ENCODE results near the gene DTNBP1.

The DTNBP1 gene

DNA sequence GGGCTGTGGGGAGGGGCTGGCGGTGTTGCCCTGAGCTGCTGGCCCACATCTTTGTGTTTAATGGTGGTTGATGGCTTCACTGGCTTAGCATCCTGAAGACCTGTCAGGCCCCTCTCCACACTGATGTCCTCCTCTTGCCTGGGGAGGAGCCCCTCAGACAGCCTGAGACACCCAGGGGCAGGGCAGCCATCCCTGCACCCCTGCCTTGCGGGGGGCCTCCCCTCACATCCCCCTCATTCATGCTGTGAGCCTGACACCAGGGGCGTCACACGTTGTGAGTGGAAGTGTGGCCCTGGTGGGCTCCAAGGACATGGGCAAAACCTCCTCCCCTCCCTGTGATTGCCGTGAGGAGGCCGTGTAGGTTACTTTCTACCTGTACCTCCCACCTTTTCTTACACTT is 152.7 kb downstream of the DTNBP1 start (continued):
- no peak for TF ChIP-seq ZIC2 (tag by site-specific recombination; IDR thresholded peaks at IDR 0.05)
- no peak for TF ChIP-seq ZNF354C (tag by site-specific recombination; IDR thresholded peaks at IDR 0.05; ENCODE audit: borderline replicate concordance, low read depth)
- TF ChIP-seq ZNF184 (tag by site-specific recombination; IDR thresholded peaks at IDR 0.05) = no peak
- no peak for TF ChIP-seq GLI4 (tag by site-specific recombination; IDR thresholded peaks at IDR 0.05)
- no peak for TF ChIP-seq ZNF155 (tag by site-specific recombination; IDR thresholded peaks at IDR 0.05)
- TF ChIP-seq ZNF423 (tag by site-specific recombination; IDR thresholded peaks at IDR 0.05) = no peak

GRCh38 chr6:15509335-15509933 is 153.4 kb downstream of the DTNBP1 start:
- Histone ChIP-seq H3K27ac (ENCODE audit: extremely low read depth, low read depth, low read length) (no peak overlapping the region), H3K9me3 (ENCODE audit: control insufficient read depth, insufficient read depth, low read depth, low read length) (no peaks in the 10 kb centered on the region), H3K4me1 (ENCODE audit: control insufficient read depth, insufficient read depth, low read length) (peaks cover 11% of the 10 kb centered on the region), H3K36me3 (ENCODE audit: control insufficient read depth in 2 of 2, insufficient read depth in 1 of 2, low read length in 2 of 2) (peaks cover 0 to 94% of the 10 kb centered on the region in 2 experiments; a peak in 2 of 3 replicates), H3K4me3 (ENCODE audit: low read depth, low read length) (no peak overlapping the region)
- ChIA-PET CTCF (no interaction called here), POLR2A (no interaction called here)
- TF ChIP-seq TCF7L2 (IDR thresholded peaks at IDR 0.05; ENCODE audit: borderline replicate concordance, low read depth, low read length) = no peak
- TF ChIP-seq ZNF157 (tag by site-specific recombination; IDR thresholded peaks at IDR 0.05) = no peak
- TF ChIP-seq ZNF211 (tag by site-specific recombination; IDR thresholded peaks at IDR 0.05; ENCODE audit: low read depth) = no peak
- no peak for TF ChIP-seq ZNF645 (tag by site-specific recombination; IDR thresholded peaks at IDR 0.05)
- TF ChIP-seq, protein P1, sequence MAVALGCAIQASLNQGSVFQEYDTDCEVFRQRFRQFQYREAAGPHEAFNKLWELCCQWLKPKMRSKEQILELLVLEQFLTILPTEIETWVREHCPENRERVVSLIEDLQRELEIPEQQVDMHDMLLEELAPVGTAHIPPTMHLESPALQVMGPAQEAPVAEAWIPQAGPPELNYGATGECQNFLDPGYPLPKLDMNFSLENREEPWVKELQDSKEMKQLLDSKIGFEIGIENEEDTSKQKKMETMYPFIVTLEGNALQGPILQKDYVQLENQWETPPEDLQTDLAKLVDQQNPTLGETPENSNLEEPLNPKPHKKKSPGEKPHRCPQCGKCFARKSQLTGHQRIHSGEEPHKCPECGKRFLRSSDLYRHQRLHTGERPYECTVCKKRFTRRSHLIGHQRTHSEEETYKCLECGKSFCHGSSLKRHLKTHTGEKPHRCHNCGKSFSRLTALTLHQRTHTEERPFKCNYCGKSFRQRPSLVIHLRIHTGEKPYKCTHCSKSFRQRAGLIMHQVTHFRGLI (tag by site-specific recombination; IDR thresholded peaks at IDR 0.05) = no peak
- no peak for TF ChIP-seq ZNF121 (tag by site-specific recombination; IDR thresholded peaks at IDR 0.05)
- no peak for TF ChIP-seq GLIS1 (tag by site-specific recombination; IDR thresholded peaks at IDR 0.05)
- no peak for TF ChIP-seq OSR2 (tag by site-specific recombination; IDR thresholded peaks at IDR 0.05)
- TF ChIP-seq ZNF658 (tag by site-specific recombination; IDR thresholded peaks at IDR 0.05) = no peak
- no peak for TF ChIP-seq ZNF677 (tag by site-specific recombination; IDR thresholded peaks at IDR 0.05)

GRCh38 chr6:15508931-15509330 is 153.9 kb downstream of the DTNBP1 start:
- no peaks in the 10 kb centered on the region for H3K9me3 ChIP-seq (ENCODE audit: control insufficient read depth, insufficient read depth, low read depth, low read length)
- ChIA-PET POLR2A (no interaction called here), CTCF (no interaction called here)
- no peak for TF ChIP-seq ZNF335 (tag by site-specific recombination; conservative IDR thresholded peaks at IDR 0.05)
- TF ChIP-seq ZNF18 (tag by site-specific recombination; IDR thresholded peaks at IDR 0.05) = no peak
- no peak for TF ChIP-seq ZNF501 (tag by site-specific recombination; IDR thresholded peaks at IDR 0.05)
- TF ChIP-seq ZNF146 (tag by site-specific recombination; IDR thresholded peaks at IDR 0.05) = no peak
- no peak for TF ChIP-seq ZNF654 (tag by site-specific recombination; IDR thresholded peaks at IDR 0.05; ENCODE audit: low read depth)
- H3K27ac ChIP-seq (ENCODE audit: extremely low read depth, low read depth, low read length) = no peak overlapping the region
- H3K36me3 ChIP-seq (ENCODE audit: control insufficient read depth in 2 of 2, insufficient read depth in 1 of 2, low read length in 2 of 2) = peaks cover 0 to 93% of the 10 kb centered on the region in 2 experiments; a peak in 2 of 3 replicates
- peaks cover 15% of the 10 kb centered on the region for H3K4me1 ChIP-seq (ENCODE audit: control insufficient read depth, insufficient read depth, low read length)
- H3K4me3 ChIP-seq (ENCODE audit: low read depth, low read length) = no peak overlapping the region

Data from HEK293 (cell line).